Activated naive CD4-positive, alpha-beta T cell treated with anti-CD3 and anti-CD28 coated beads, Interleukin-2, amount 10 ng/mL, durations not matched to agents 7 days and 5 days (primary cell): Measurements from ENCODE around the gene IQCF2.
"Not testable (repeated sequence)": the region's sequence is repeated elsewhere in the genome, so short reads cannot be mapped to it uniquely, and the experiment has no call there.

Experiments used
- CTCF ChIA-PET: fragments of 350-600 bp; sonication (Branson Sonifier 250); formaldehyde crosslinking; loops from one replicate; lab custom pipeline; 2021; ENCODE audit warnings: antibody characterized with exemption; lab: Charles Lee
- DNase-seq: peaks from one replicate; pipeline ENCODE4 v3.0.0-alpha.2; 2020
- H3K27ac Mint-ChIP-seq: one replicate; pipeline ENCODE4 v1.8.0; 2021; ENCODE audit warnings: mild to moderate bottlenecking, moderate library complexity, mixed read lengths
- H3K27me3 Mint-ChIP-seq: one replicate; pipeline ENCODE4 v1.8.0; 2021; ENCODE audit warnings: mild to moderate bottlenecking, mixed read lengths
- H3K36me3 Mint-ChIP-seq: one replicate; pipeline ENCODE4 v1.8.0; 2021; ENCODE audit warnings: mixed read lengths
- H3K4me1 Mint-ChIP-seq: one replicate; pipeline ENCODE4 v1.8.0; 2021; ENCODE audit warnings: mixed read lengths
- H3K4me3 Mint-ChIP-seq: one replicate; pipeline ENCODE4 v1.8.0; 2021; ENCODE audit warnings: mild to moderate bottlenecking, moderate library complexity, mixed read lengths
- H3K9me3 Mint-ChIP-seq: one replicate; pipeline ENCODE4 v1.8.0; 2021; ENCODE audit warnings: mixed read lengths

Gene IQCF2

GRCh38 chr3:51894939-51895338 is 33.5 kb downstream of the IQCF2 start:
- no peak overlapping the region for H3K4me3 Mint-ChIP-seq
- H3K27me3 Mint-ChIP-seq: peaks cover 55% of the 10 kb centered on the region
- peaks cover 11% of the 10 kb centered on the region for H3K4me1 Mint-ChIP-seq
- DNase-seq: no peak
- no peaks in the 10 kb centered on the region for H3K36me3 Mint-ChIP-seq
- H3K9me3 Mint-ChIP-seq: no peaks in the 10 kb centered on the region
- CTCF ChIA-PET: no interaction called here
- no peak overlapping the region for H3K27ac Mint-ChIP-seq

DNA sequence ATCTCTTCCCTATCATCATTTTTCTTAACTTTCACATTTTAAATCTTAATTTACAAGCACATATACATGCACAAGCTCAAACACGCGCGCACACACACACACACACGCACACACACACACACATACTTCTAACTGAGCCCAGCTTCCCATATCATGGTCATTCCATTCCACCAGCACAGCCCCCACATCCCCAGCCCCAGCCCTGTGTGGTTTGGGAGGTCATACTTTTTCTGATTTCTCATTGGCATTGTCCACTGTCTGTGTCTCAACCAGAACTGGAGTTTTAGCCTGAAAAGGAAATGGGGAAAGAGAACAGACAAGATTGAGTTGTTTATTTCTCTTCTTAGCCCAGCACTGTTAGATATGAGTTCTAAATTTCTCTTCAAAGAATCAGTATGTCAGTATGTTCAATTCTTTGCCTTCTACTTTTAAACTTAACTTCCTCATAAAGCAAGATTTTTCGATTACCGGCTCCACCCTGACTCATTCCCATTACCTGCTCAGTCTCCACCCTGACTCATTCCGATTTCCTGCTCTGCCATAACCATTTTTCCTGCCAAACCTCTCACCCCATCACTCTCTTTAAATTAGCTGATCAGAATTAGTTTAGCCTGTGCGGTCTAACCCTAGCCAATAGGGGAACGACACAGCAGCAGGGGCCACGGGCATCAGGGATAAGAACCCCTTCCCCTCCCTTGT is 35.3 kb downstream of the IQCF2 start:
- Mint-ChIP-seq H3K4me3 (no peak overlapping the region), H3K4me1 (peaks cover 3% of the 10 kb centered on the region), H3K36me3 (no peaks in the 10 kb centered on the region), H3K9me3 (no peaks in the 10 kb centered on the region), H3K27me3 (peaks cover 52% of the 10 kb centered on the region), H3K27ac (no peak overlapping the region)
- no peak for DNase-seq
- CTCF ChIA-PET: no interaction called here

DNA sequence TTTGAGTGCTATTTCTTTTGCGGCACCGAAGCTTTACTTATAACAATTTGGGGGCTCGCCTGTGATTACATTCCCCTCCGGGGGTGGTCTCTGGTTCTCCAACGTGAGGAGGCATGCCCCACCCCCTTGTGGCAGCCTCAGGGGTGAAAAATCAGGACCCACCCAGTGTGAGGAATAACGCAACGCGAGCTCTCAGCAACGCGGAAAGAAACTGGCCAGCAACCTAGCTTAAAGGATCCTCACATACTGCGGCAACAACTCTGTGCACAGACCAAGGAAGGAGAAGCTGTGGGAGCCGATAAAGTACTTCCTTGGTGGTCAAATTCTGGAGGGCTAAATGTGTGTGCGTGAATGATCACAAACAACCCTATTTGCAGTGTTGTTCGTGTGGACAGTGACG is 36.0 kb downstream of the IQCF2 start:
- H3K4me3 Mint-ChIP-seq: no peak overlapping the region
- no peaks in the 10 kb centered on the region for H3K4me1 Mint-ChIP-seq
- H3K27ac Mint-ChIP-seq: no peak overlapping the region
- no peaks in the 10 kb centered on the region for H3K36me3 Mint-ChIP-seq
- DNase-seq: no peak
- peaks cover 45% of the 10 kb centered on the region for H3K27me3 Mint-ChIP-seq
- CTCF ChIA-PET: no interaction called here
- no peaks in the 10 kb centered on the region for H3K9me3 Mint-ChIP-seq

GRCh38 chr3:51900043-51900442 is 38.6 kb downstream of the IQCF2 start:
- DNase-seq, H3K4me3 Mint-ChIP-seq, H3K36me3 Mint-ChIP-seq, H3K27ac Mint-ChIP-seq, H3K4me1 Mint-ChIP-seq, H3K9me3 Mint-ChIP-seq, CTCF ChIA-PET: not testable (repeated sequence)
- peaks cover 48% of the 10 kb centered on the region for H3K27me3 Mint-ChIP-seq

DNA sequence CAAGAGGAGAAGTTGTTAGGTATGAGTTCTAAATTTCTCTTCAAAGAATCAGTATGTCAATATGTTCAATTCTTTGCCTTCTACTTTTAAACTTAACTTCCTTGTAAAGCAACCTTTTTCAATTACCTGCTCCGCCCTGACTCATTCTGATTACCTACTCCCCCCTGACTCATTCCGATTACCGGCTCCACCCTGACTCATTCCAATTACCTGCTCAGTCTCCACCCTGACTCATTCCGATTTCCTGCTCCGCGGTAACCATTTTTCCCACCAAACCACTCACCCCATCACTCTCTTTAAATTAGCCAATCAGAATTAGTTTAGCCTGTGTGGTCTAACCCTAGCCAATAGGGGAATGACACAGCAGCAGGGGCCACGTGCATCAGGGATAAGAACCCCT is 40.9 kb downstream of the IQCF2 start:
- H3K27ac Mint-ChIP-seq, CTCF ChIA-PET, DNase-seq, H3K4me1 Mint-ChIP-seq, H3K4me3 Mint-ChIP-seq, H3K36me3 Mint-ChIP-seq: not testable (repeated sequence)
- Mint-ChIP-seq H3K9me3 (peaks cover 11% of the 10 kb centered on the region), H3K27me3 (peaks cover 43% of the 10 kb centered on the region)

- CTCF ChIA-PET: no interaction called here
- Mint-ChIP-seq H3K27me3 (peaks cover 38% of the 10 kb centered on the region), H3K9me3 (peaks cover 18% of the 10 kb centered on the region), H3K27ac (no peak overlapping the region), H3K36me3 (no peaks in the 10 kb centered on the region), H3K4me3 (no peak overlapping the region), H3K4me1 (no peaks in the 10 kb centered on the region)
- DNase-seq: no peak
These were observed 42.8 kb downstream of the IQCF2 start for GRCh38 chr3:51904034-51904823.

- no peak for DNase-seq
- no peaks in the 10 kb centered on the region for H3K36me3 Mint-ChIP-seq
- no peak overlapping the region for H3K27ac Mint-ChIP-seq
- H3K4me1 Mint-ChIP-seq: no peaks in the 10 kb centered on the region
- CTCF ChIA-PET: no interaction called here
- peaks cover 19% of the 10 kb centered on the region for H3K9me3 Mint-ChIP-seq
- H3K4me3 Mint-ChIP-seq: no peak overlapping the region
- H3K27me3 Mint-ChIP-seq: peaks cover 25% of the 10 kb centered on the region
These were observed 46.6 kb downstream of the IQCF2 start for GRCh38 chr3:51908026-51908425.
